ENCODE data around the gene THPO.

THPO gene

GRCh38 chr3:184377882-184378445, at the start of gene THPO:
Gene THPO (minus strand): TSS chr3:184378207. CDS start chr3:184376259, 1,948 bp downstream.
- no peak for DNase-seq (ENCODE audit: low read depth in 2 of 2)

GRCh38 chr3:184426691-184427141, 48.7 kb upstream of the THPO start:
- no peak for DNase-seq (ENCODE audit: low read depth in 2 of 2)

GRCh38 chr3:184423561-184423960, 45.6 kb upstream of the THPO start:
- DNase-seq (ENCODE audit: low read depth in 2 of 2): no peak

- no peak for DNase-seq (ENCODE audit: low read depth in 2 of 2)
Measured at GRCh38 chr3:184419171-184419570, 41.2 kb upstream of the THPO start.

GRCh38 chr3:184417619-184418327, 39.8 kb upstream of the THPO start:
- DNase-seq (ENCODE audit: low read depth in 2 of 2): peak; percentile 39 to 41

GRCh38 chr3:184415203-184415490, 37.1 kb upstream of the THPO start:
- DNase-seq (ENCODE audit: low read depth in 2 of 2): no peak

GRCh38 chr3:184414418-184415202, 36.6 kb upstream of the THPO start:
- DNase-seq (ENCODE audit: low read depth in 2 of 2): no peak

GRCh38 chr3:184409946-184410500, 32.0 kb upstream of the THPO start:
- DNase-seq (ENCODE audit: low read depth in 2 of 2): no peak

GRCh38 chr3:184409331-184409926, 31.4 kb upstream of the THPO start:
- no peak for DNase-seq (ENCODE audit: low read depth in 2 of 2)

- no peak for DNase-seq (ENCODE audit: low read depth in 2 of 2)
Measured at GRCh38 chr3:184405075-184406030, 27.3 kb upstream of the THPO start.

GRCh38 chr3:184399410-184399809, 21.4 kb upstream of the THPO start:
- no peak for DNase-seq (ENCODE audit: low read depth in 2 of 2)

- DNase-seq (ENCODE audit: low read depth in 2 of 2): no peak
Measured at GRCh38 chr3:184395320-184395660, 17.3 kb upstream of the THPO start.

- DNase-seq (ENCODE audit: low read depth in 2 of 2): no peak
Measured at GRCh38 chr3:184391266-184391665, 13.3 kb upstream of the THPO start.

GRCh38 chr3:184389935-184390528, 12.0 kb upstream of the THPO start:
- no peak for DNase-seq (ENCODE audit: low read depth in 2 of 2)

GRCh38 chr3:184389384-184389783, 11.4 kb upstream of the THPO start:
- no peak for DNase-seq (ENCODE audit: low read depth in 2 of 2)

- no peak for DNase-seq (ENCODE audit: low read depth in 2 of 2)
Measured at GRCh38 chr3:184388936-184389230, 10.9 kb upstream of the THPO start.

- no peak for DNase-seq (ENCODE audit: low read depth in 2 of 2)
Measured at GRCh38 chr3:184388164-184388935, 10.3 kb upstream of the THPO start.

GRCh38 chr3:184387174-184387714, 9.2 kb upstream of the THPO start:
- DNase-seq (ENCODE audit: low read depth in 2 of 2): no peak

GRCh38 chr3:184386047-184386806, 8.2 kb upstream of the THPO start:
- no peak for DNase-seq (ENCODE audit: low read depth in 2 of 2)

Data from stimulated activated CD8-positive, alpha-beta memory T cell treated with anti-CD3 and anti-CD28 coated beads, Interleukin-7, amount 100 ng/mL, for 4 hours (primary cell).